Measurements from ENCODE around the gene CAMKMT. TPM values are rescaled to one million over a fixed set of nuclear protein-coding genes. Genes with fewer than 3 reads are reported as not detected.

Gene CAMKMT
- total and polyA plus RNA-seq, 9 of the 15 experiments (the other 6 are each of a cell fraction or from before 2014, with no cell fraction given): 1.6 to 15.3 (median 7.4) TPM

GRCh38 chr2:44766220-44766619, 404.5 kb downstream of the CAMKMT start:
- H3K9me1 ChIP-seq (ENCODE audit: control insufficient read depth, insufficient read depth, low read length): no peaks in the 10 kb centered on the region
- intact Hi-C loops (cut with micrococcal nuclease) (no loop called here), in situ Hi-C loops (cut with MboI) (no loop called here)
- H3K4me2 ChIP-seq (ENCODE audit: insufficient read depth, low read length): no peak overlapping the region
- peaks cover 0 to 3% of the 10 kb centered on the region in 2 experiments; a peak in 1 of 5 replicates for H3K4me1 ChIP-seq (replicated peaks in 1 of 2; ENCODE audit: control insufficient read depth in 2 of 2, insufficient read depth in 2 of 2, low read length in 2 of 2)
- no TSS peak for BruUV-seq (replicated peaks)
- H3K9ac ChIP-seq (ENCODE audit: insufficient read depth in 1 of 2, low read depth in 2 of 2, low read length in 2 of 2): no peak overlapping the region
- no peaks in the 10 kb centered on the region for H3K36me3 ChIP-seq (ENCODE audit: control insufficient read depth, insufficient read depth, low read length)
- POLR2A ChIA-PET: no interaction called here
- no peaks in the 10 kb centered on the region for H4K20me1 ChIP-seq (replicated peaks; ENCODE audit: control insufficient read depth, insufficient read depth, low read length)
- H3K27me3 ChIP-seq (ENCODE audit: control insufficient read depth in 2 of 2, insufficient read depth in 2 of 2, low read length in 2 of 2): peaks cover 12 to 17% of the 10 kb centered on the region in 2 experiments; a peak in 4 of 5 replicates
- no peak for FAIRE-seq
- no peak overlapping the region for H2AFZ ChIP-seq (ENCODE audit: low read depth, low read length)
- no peaks in the 10 kb centered on the region for H3K9me3 ChIP-seq (replicated peaks; ENCODE audit: control insufficient read depth, insufficient read depth, low read depth, low read length)
- DNase-seq (ENCODE audit: extremely low read depth in 1 of 4, low spot score in 3 of 4): no peak
- no peak overlapping the region for H3K27ac ChIP-seq (ENCODE audit: extremely low read depth, low read depth, low read length)
- CTCF ChIA-PET (ENCODE audit: low intra/inter-chr PET ratio): no interaction called here
- 1% methylated on average over 5 of the region's 5 CpGs for WGBS (ENCODE audit: insufficient coverage, low coverage, missing lambda C conversion rate)
- no peaks in the 10 kb centered on the region for H3K79me2 ChIP-seq (ENCODE audit: control insufficient read depth, insufficient read depth, low read length)
- no peak for ATAC-seq
- no peak overlapping the region for H3K4me3 ChIP-seq
- no peak for TF ChIP-seq ZNF592 (IDR thresholded peaks at IDR 0.05)
- TF ChIP-seq ZNF121 (CRISPR knock-in tag; conservative IDR thresholded peaks at IDR 0.05): no peak
- TF ChIP-seq MCM2 (IDR thresholded peaks at IDR 0.05; ENCODE audit: low read depth): no peak
- no peak for TF ChIP-seq BHLHE40 (IDR thresholded peaks at IDR 0.05; ENCODE audit: low read length)
- TF ChIP-seq NR2C2 (CRISPR knock-in tag; IDR thresholded peaks at IDR 0.05): no peak
- no peak for TF ChIP-seq NR2C2 (tag; IDR thresholded peaks at IDR 0.05)
- no peak for TF ChIP-seq JUNB (CRISPR knock-in tag; conservative IDR thresholded peaks at IDR 0.05)
- TF ChIP-seq MGA (IDR thresholded peaks at IDR 0.05): no peak
